DND-41 (cell line): ENCODE data around the gene OSM.

ENCODE experiments used
- ATAC-seq: fragments of 200-7000 bp; cut with Tn5 transposase; 3 replicates; pipeline ENCODE4 v1.9.1; 2021; ENCODE audit warnings: low read depth; ENCODE audit not compliant: insufficient read depth
- DNase-seq: peaks from one replicate; pipeline ENCODE4 v3.0.0-alpha.2; 2020
- H2AFZ ChIP-seq: 2 replicates; pipeline ENCODE4 v1.6.0; 2012; ENCODE audit warnings: low read depth, low read length
- H3K27ac ChIP-seq: 2 replicates; pipeline ENCODE4 v1.5.1; 2012; ENCODE audit warnings: low read length, inconsistent platforms
- H3K27me3 ChIP-seq: fragments of 200-600 bp; sonication (generic); 2 replicates; pipeline ENCODE4 v1.6.0; 2012; ENCODE audit warnings: low read length, mild to moderate bottlenecking, inconsistent platforms; ENCODE audit not compliant: insufficient read depth, poor library complexity
- H3K36me3 ChIP-seq: 2 replicates; pipeline ENCODE4 v1.5.1; 2012; ENCODE audit warnings: low read length, inconsistent platforms; ENCODE audit not compliant: insufficient read depth
- H3K4me1 ChIP-seq: 2 replicates; pipeline ENCODE4 v1.5.1; 2012; ENCODE audit warnings: mild to moderate bottlenecking, low read length; ENCODE audit not compliant: insufficient read depth
- H3K4me2 ChIP-seq: 2 replicates; pipeline ENCODE4 v1.6.0; 2012; ENCODE audit warnings: mild to moderate bottlenecking, moderate library complexity, low read length, inconsistent platforms; ENCODE audit not compliant: insufficient read depth
- H3K4me3 ChIP-seq, 2 experiments: fragments of 200-600 bp in 1 of 2; shearing (Covaris generic) in 1 of 2; 2 replicates each; pipeline ENCODE4 v1.5.1; 2012 to 2016; ENCODE audit warnings: inconsistent platforms in 2 of 2, low read length in 2 of 2, mild to moderate bottlenecking in 2 of 2, low read depth in 1 of 2, moderate library complexity in 1 of 2
- H3K79me2 ChIP-seq: 2 replicates; pipeline ENCODE4 v1.6.0; 2012; ENCODE audit warnings: low read length, inconsistent platforms; ENCODE audit not compliant: insufficient read depth
- H3K9ac ChIP-seq: 2 replicates; pipeline ENCODE4 v1.6.0; 2012; ENCODE audit warnings: low read depth, mild to moderate bottlenecking, inconsistent platforms, low read length, moderate library complexity
- H3K9me3 ChIP-seq: 2 replicates; pipeline ENCODE4 v1.5.1; 2012; ENCODE audit warnings: low read length, moderate library complexity, mild to moderate bottlenecking, inconsistent platforms; ENCODE audit not compliant: insufficient read depth, severe bottlenecking
- H4K20me1 ChIP-seq: 2 replicates; pipeline ENCODE4 v1.6.0; 2012; ENCODE audit warnings: low read length; ENCODE audit not compliant: insufficient read depth
- EZH2 ChIP-seq: IDR thresholded peaks from 3 replicates; pipeline ENCODE4 v1.6.1; 2012; ENCODE audit warnings: borderline replicate concordance, low read depth, mild to moderate bottlenecking, moderate library complexity, low read length, inconsistent platforms; ENCODE audit not compliant: severe bottlenecking
- TF ChIP-seq, protein P1 (sequence below): IDR thresholded peaks from 2 replicates; pipeline ENCODE4 v1.5.1; 2012; ENCODE audit warnings: borderline replicate concordance, low read length, moderate library complexity, mild to moderate bottlenecking; ENCODE audit not compliant: poor library complexity, severe bottlenecking; ENCODE audit errors: extremely low read depth

The OSM gene

DNA sequence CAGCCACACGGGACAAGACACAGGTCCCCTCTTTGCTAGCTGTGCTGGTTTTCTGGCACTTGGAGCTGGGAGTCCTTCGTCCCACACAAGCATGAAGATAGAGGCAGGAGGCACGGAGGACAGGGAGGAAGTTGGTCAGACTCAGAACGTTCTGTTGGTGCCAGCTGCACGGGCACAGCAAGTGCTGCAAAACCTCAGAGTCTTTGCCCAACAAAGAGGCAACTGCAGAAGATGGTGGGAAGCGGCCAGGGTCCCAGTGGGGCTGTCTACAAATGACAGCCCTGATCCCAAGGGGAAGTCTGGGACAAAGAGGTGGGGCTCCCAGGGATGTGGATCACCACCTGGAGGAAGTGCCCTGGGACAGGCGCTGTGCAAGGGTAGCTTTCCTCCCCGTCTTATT lies 9.4 kb upstream of the OSM start:
- Histone ChIP-seq H2AFZ (peak overlapping the region; percentile 42), H3K79me2 (peaks cover 35% of the 10 kb centered on the region), H4K20me1 (no peaks in the 10 kb centered on the region), H3K4me3 (peak overlapping the region in 1 of 2 experiments; percentile 31; a peak in 1 of 4 replicates), H3K27ac (peak overlapping the region; percentile 99), H3K4me2 (peak overlapping the region; percentile 57), H3K9ac (peak overlapping the region; percentile 62), H3K4me1 (peaks cover 86% of the 10 kb centered on the region), H3K27me3 (no peaks in the 10 kb centered on the region), H3K9me3 (no peaks in the 10 kb centered on the region), H3K36me3 (peaks cover 10% of the 10 kb centered on the region)
- ATAC-seq = peak; percentile 77
- DNase-seq = peak; percentile 81
- TF ChIP-seq, protein P1, sequence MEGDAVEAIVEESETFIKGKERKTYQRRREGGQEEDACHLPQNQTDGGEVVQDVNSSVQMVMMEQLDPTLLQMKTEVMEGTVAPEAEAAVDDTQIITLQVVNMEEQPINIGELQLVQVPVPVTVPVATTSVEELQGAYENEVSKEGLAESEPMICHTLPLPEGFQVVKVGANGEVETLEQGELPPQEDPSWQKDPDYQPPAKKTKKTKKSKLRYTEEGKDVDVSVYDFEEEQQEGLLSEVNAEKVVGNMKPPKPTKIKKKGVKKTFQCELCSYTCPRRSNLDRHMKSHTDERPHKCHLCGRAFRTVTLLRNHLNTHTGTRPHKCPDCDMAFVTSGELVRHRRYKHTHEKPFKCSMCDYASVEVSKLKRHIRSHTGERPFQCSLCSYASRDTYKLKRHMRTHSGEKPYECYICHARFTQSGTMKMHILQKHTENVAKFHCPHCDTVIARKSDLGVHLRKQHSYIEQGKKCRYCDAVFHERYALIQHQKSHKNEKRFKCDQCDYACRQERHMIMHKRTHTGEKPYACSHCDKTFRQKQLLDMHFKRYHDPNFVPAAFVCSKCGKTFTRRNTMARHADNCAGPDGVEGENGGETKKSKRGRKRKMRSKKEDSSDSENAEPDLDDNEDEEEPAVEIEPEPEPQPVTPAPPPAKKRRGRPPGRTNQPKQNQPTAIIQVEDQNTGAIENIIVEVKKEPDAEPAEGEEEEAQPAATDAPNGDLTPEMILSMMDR = no peak
- TF ChIP-seq EZH2 = no peak

DNA sequence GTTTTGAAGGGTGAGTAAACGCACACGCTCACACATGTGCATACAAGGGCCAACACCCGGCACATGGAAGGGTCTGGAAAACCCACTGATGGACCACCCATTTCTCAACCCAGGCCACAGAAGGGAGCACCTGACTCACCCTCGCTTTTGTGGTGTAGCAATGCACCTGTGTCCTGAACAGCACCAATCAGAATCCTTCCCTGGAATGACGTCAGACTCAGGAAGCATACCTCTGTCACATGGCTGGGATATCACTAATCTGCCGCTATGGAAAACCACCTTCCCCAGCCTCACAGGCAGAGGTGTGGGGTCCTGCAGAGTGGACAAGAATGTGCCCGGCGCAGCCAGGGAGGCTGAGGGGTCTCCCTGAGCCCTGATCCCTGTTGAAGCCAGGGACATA lies 9.0 kb upstream of the OSM start:
- peak overlapping the region; percentile 57 for H3K4me2 ChIP-seq
- peak; percentile 58 for DNase-seq

DNA sequence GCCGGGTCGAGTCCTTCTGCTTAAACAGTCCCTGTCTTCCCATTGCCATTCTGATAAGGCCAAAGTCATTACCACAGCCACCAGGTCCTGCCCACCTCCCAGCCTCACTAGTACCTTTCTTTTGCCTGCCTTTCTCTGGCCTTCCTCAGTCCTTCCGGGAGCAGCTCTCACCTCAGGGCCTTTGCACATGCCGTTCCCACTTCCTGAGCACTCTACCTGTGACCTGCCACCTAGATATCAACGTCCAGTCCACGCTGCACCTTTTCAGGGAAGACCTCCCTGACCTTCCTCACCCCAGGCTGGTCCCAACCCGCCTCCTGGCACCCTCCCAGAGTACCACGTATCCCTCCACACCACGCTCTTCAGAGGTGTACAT lies 7.8 kb upstream of the OSM start:
- H4K20me1 ChIP-seq = no peaks in the 10 kb centered on the region
- peaks cover 92% of the 10 kb centered on the region for H3K4me1 ChIP-seq
- H3K79me2 ChIP-seq = peaks cover 48% of the 10 kb centered on the region
- no peaks in the 10 kb centered on the region for H3K27me3 ChIP-seq
- H3K36me3 ChIP-seq = peaks cover 25% of the 10 kb centered on the region
- no peak overlapping the region for H2AFZ ChIP-seq
- no peaks in the 10 kb centered on the region for H3K9me3 ChIP-seq
- no peak for TF ChIP-seq EZH2
- TF ChIP-seq, protein P1 = no peak
- DNase-seq = no peak
- peak overlapping the region; percentile 57 for H3K4me2 ChIP-seq
- no peak for ATAC-seq
- peak overlapping the region; percentile 62 for H3K9ac ChIP-seq
- no peak overlapping the region; a peak in 1 of 4 replicates for H3K4me3 ChIP-seq
- peak overlapping the region; percentile 99 for H3K27ac ChIP-seq

More for the DNA sequence above, 9.0 kb upstream of the OSM start:
- Histone ChIP-seq H3K9me3 (no peaks in the 10 kb centered on the region), H3K27ac (peak overlapping the region; percentile 99), H3K9ac (peak overlapping the region; percentile 62), H3K4me1 (peaks cover 90% of the 10 kb centered on the region), H4K20me1 (no peaks in the 10 kb centered on the region), H2AFZ (peak overlapping the region; percentile 42), H3K27me3 (no peaks in the 10 kb centered on the region), H3K36me3 (peaks cover 14% of the 10 kb centered on the region), H3K4me3 (peak overlapping the region in 1 of 2 experiments; percentile 31; a peak in 1 of 4 replicates), H3K79me2 (peaks cover 39% of the 10 kb centered on the region)
- TF ChIP-seq, protein P1 = no peak
- TF ChIP-seq EZH2 = no peak
- peak; percentile 33 for ATAC-seq
